OCI-LY7 (cell line): Measurements from ENCODE around the gene CRADD. TPM values are rescaled to one million over a fixed set of nuclear protein-coding genes. Genes with fewer than 3 reads are reported as not detected.

Experiments
- BruUV-seq: library from RNA; stranded (reverse); fragments of 400-500 nt; replicated peaks from 2 replicates; lab custom pipeline; 2021; lab: Mats Ljungman, UMichigan
- CTCF ChIA-PET: fragments of 300-600 bp; sonication (Branson Sonifier 250); formaldehyde crosslinking; loops from one replicate; lab custom pipeline; 2022; ENCODE audit warnings: antibody characterized with exemption; ENCODE audit not compliant: unreplicated experiment; lab: Charles Lee
- POLR2A ChIA-PET: fragments of 300-600 bp; sonication (Branson Sonifier 250); formaldehyde crosslinking; loops from one replicate; lab custom pipeline; 2022; ENCODE audit warnings: antibody characterized with exemption; lab: Charles Lee
- DNase-seq: peaks from one replicate; pipeline ENCODE4 v3.0.0-alpha.2; 2015; ENCODE audit warnings: low spot score
- H2AFZ ChIP-seq: fragments of 200-600 bp; sonication (generic), shearing (Covaris generic); 2 replicates; pipeline ENCODE4 v1.6.1; 2014; ENCODE audit warnings: mild to moderate bottlenecking, antibody characterized with exemption, low read length, moderate library complexity
- H3K27ac ChIP-seq: fragments of 200-600 bp; sonication (generic); 2 replicates; pipeline ENCODE4 v1.5.1; 2014; ENCODE audit warnings: mixed run types, low read depth, mild to moderate bottlenecking, moderate library complexity, low read length, inconsistent platforms; ENCODE audit not compliant: poor library complexity, severe bottlenecking
- H3K36me3 ChIP-seq: fragments of 200-600 bp; sonication (generic); 2 replicates; pipeline ENCODE4 v1.6.1; 2014; ENCODE audit warnings: mild to moderate bottlenecking, antibody characterized with exemption, low read length, moderate library complexity, mixed read lengths; ENCODE audit not compliant: insufficient read depth
- H3K4me1 ChIP-seq: fragments of 200-600 bp; sonication (generic); 2 replicates; pipeline ENCODE4 v1.5.1; 2014; ENCODE audit warnings: mild to moderate bottlenecking, low read length; ENCODE audit not compliant: insufficient read depth, poor library complexity, severe bottlenecking
- H3K4me2 ChIP-seq: fragments of 200-600 bp; sonication (generic); 2 replicates; pipeline ENCODE4 v1.6.1; 2014; ENCODE audit warnings: mild to moderate bottlenecking, low read length
- H3K4me3 ChIP-seq: fragments of 200-600 bp; sonication (generic); 2 replicates; pipeline ENCODE4 v1.5.1; 2014; ENCODE audit warnings: mild to moderate bottlenecking, low read depth, low read length; ENCODE audit not compliant: poor library complexity, severe bottlenecking
- H3K79me2 ChIP-seq: fragments of 200-600 bp; sonication (generic); 2 replicates; pipeline ENCODE4 v1.6.1; 2016; ENCODE audit warnings: low read depth, mild to moderate bottlenecking, low read length, moderate library complexity, mixed read lengths; ENCODE audit not compliant: insufficient read depth
- H3K9me2 ChIP-seq: fragments of 200-600 bp; sonication (generic); 2 replicates; pipeline ENCODE4 v1.6.1; 2016; ENCODE audit warnings: mild to moderate bottlenecking, low read length, mixed read lengths; ENCODE audit not compliant: insufficient read depth
- H3K9me3 ChIP-seq: fragments of 200-600 bp; sonication (generic); 2 replicates; pipeline ENCODE4 v1.6.1; 2014; ENCODE audit warnings: mild to moderate bottlenecking, mixed run types, low read length, mixed read lengths
- H4K20me1 ChIP-seq: fragments of 200-600 bp; sonication (generic); 2 replicates; pipeline ENCODE4 v1.6.1; 2014; ENCODE audit warnings: mild to moderate bottlenecking, antibody characterized with exemption, low read length, moderate library complexity, mixed read lengths; ENCODE audit not compliant: insufficient read depth
- CTCF ChIP-seq: fragments of 200-600 bp; sonication (generic); conservative IDR thresholded peaks from 2 replicates; pipeline ENCODE4 v1.5.1; 2014; ENCODE audit warnings: mild to moderate bottlenecking, antibody characterized with exemption, low read length, moderate library complexity, mixed read lengths
- EZH2phosphoT487 ChIP-seq: fragments of 200-600 bp; sonication (generic); IDR thresholded peaks from 2 replicates; pipeline ENCODE4 v1.6.1; 2018; ENCODE audit warnings: low read depth, borderline replicate concordance, mild to moderate bottlenecking, mixed run types, antibody characterized with exemption, low read length, moderate library complexity, mixed read lengths
- intact Hi-C: fragments of 100-400 bp; cut with micrococcal nuclease; formaldehyde crosslinking; loops from one replicate; pipeline ENCODE4 v1.10.0; 2022; ENCODE audit not compliant: unreplicated experiment
- total RNA-seq, 2 experiments: library from RNA; depleted of rRNA in 1 of 2; stranded (reverse); fragments of >200 nt in 1 of 2; shearing (Covaris generic) in 1 of 2; gene quantifications; 2 replicates each; pipeline ENCODE4 v1.2.3, GENCODE V29; 2014 to 2022

Gene CRADD
- total RNA-seq, 2 experiments from 2014 or later, result 10.5 to 16.8 TPM

- Histone ChIP-seq H3K4me2 (no peak overlapping the region), H3K27ac (no peak overlapping the region), H3K79me2 (no peaks in the 10 kb centered on the region), H3K9me2 (no peaks in the 10 kb centered on the region), H3K4me3 (no peak overlapping the region), H3K36me3 (no peaks in the 10 kb centered on the region), H3K4me1 (no peaks in the 10 kb centered on the region), H2AFZ (no peak overlapping the region), H4K20me1 (no peaks in the 10 kb centered on the region), H3K9me3 (no peaks in the 10 kb centered on the region)
- POLR2A ChIA-PET, result interaction anchor here (0.5 to 1.0 kb wide), 2 partner anchors 14 to 168 kb away, joined by 3 read pairs; no protein-coding TSS in a partner anchor
- CTCF ChIA-PET, result no interaction called here
- no TSS peak for BruUV-seq
- intact Hi-C loops, result no loop called here
- DNase-seq, result no peak
- TF ChIP-seq EZH2phosphoT487, result no peak
- no peak for TF ChIP-seq CTCF
Measured at GRCh38 chr12:93880853-93881522, 203.8 kb downstream of the CRADD start.

- intact Hi-C loops, result no loop called here
Measured at GRCh38 chr12:93882763-93883162, 205.6 kb downstream of the CRADD start.

More at GRCh38 chr12:93882763-93883162, 205.6 kb downstream of the CRADD start:
- H3K4me2 ChIP-seq, result no peak overlapping the region
- no peaks in the 10 kb centered on the region for H4K20me1 ChIP-seq
- no peak overlapping the region for H3K27ac ChIP-seq
- no peaks in the 10 kb centered on the region for H3K9me3 ChIP-seq
- DNase-seq, result no peak
- ChIA-PET POLR2A (interaction anchor here (0.7 kb wide), 1 partner anchor 46 kb away, joined by 3 read pairs; no protein-coding TSS in a partner anchor), CTCF (no interaction called here)
- BruUV-seq, result no TSS peak
- no peak for TF ChIP-seq EZH2phosphoT487
- no peak for TF ChIP-seq CTCF
- H3K4me1 ChIP-seq, result no peaks in the 10 kb centered on the region
- no peak overlapping the region for H3K4me3 ChIP-seq
- no peaks in the 10 kb centered on the region for H3K36me3 ChIP-seq
- no peak overlapping the region for H2AFZ ChIP-seq
- no peaks in the 10 kb centered on the region for H3K9me2 ChIP-seq
- no peaks in the 10 kb centered on the region for H3K79me2 ChIP-seq
